GM19328 (cell line): ENCODE data around the gene PPM1H.
"Not testable (repeated sequence)": the region's sequence is repeated elsewhere in the genome, so short reads cannot be mapped to it uniquely, and the experiment has no call there.

Source experiments
- ATAC-seq: cut with Tn5 transposase; IDR thresholded peaks from one replicate; pipeline ENCODE4 v1.9.1; 2021; ENCODE audit warnings: mild to moderate bottlenecking, moderate library complexity; ENCODE audit not compliant: unreplicated experiment

PPM1H gene

GRCh38 chr12:62693376-62694050 is 241.4 kb downstream of the PPM1H start:
- no peak for ATAC-seq

GRCh38 chr12:62692884-62693283 is 242.1 kb downstream of the PPM1H start:
- ATAC-seq: no peak

GRCh38 chr12:62691309-62691708 is 243.6 kb downstream of the PPM1H start:
- ATAC-seq: no peak

DNA sequence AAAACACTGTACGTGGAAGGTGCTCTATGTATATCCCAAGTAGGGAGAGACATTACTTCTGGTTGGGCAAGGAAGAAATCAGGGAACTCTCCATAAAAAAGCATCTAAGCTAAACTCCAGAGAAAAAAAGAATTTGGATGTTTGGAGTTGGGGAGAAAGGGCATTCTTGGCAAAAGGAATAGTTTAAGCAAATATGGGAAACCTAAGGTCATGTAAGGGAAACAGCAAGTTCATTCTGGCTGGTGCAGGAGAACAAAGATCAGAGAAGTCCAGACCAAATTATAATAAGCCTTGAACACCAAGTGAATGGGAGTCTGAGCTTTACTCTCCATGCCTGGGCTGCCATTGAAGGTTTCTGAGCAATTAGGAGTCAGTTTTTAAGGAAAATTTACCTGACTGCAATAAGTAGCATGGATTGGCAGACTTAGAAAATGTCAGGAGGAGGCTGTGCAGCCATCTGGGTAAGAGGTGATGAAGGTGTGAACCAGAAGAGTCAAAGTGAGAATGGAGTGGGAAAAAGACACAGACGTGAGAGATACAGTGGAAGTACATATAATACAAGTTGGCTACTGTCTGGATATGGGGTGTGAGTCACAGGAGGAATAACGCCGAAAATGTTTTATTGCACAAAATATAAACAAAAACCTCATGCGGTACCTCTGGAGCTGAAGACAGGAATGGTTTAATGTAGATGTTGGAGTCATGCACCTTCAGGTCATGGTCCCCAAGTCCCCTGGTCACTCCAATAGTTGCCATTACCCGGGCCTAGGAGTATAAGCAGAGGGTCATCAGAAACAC is 245.7 kb downstream of the PPM1H start:
- no peak for ATAC-seq

DNA sequence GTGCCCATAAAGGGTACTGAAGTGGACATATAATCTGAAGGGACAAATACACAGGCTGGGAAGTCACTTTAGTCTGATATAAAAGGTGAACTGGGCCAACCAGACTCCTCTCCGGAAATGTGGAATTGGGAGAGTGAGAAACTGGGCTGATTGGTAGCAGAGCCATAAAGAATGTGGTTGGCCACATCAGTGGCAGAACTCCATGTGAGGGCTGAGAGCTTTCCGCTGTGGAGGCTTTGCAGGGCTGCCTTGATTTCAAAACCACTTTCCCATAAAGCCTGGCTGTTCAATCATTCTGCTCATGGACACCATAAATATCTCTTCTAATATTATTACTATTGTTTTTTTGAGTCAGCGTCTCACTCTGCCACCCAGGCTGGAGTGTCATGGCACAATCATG is 248.0 kb downstream of the PPM1H start:
- ATAC-seq: no peak

DNA sequence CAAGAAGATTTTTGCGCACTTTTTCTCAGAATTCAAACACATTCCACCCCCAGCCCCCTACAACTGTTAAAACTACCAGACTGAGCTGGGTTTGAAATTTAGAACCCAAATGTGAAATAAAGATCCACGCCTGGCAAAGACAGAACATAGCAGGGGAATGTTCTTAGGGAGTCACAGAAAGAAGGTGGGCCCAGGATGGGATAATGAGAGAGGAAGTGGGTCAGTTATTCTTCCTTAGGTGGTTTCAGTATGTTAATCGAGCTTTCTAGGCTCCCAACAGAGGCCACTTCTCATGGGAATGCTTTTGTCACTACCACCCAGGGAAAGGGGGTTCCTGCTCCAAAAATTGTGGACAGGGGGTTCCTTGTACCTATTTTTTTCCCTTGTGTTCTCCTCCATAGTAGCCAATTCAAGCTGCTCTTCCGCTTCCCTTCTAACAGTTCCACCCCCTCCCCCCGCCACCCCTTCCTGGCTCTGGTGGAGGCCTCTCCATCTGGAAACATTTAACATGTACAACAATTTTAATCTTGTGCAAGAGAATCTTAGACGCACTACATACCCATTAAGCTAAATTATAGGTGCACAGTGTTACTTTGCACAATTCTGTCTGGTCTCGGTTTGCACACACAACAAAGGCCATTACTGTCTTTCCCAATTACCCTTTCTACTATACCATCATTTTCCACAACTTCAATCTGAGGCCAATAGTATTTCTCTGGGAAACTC is 250.2 kb downstream of the PPM1H start:
- no peak for ATAC-seq

GRCh38 chr12:62683776-62684569 is 251.0 kb downstream of the PPM1H start:
- ATAC-seq: no peak

DNA sequence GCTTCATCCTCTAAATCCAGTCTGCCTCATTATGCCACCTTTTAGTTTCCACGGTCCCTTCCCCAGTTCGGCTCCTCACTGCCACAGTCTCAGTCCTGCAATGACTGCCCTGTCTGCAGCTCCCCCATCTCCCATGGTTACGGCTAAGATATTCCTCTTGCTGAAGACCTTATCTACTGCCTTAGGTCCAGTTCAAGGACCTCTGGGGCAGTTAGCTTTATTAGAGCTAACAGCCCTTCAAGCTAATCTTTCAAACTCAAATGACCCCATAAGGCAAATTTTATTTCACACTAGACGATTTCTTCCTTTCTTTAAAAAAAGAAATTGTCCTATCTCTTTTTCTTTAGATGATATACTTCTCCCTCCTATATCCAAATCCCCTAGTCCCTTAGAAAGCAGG is 253.6 kb downstream of the PPM1H start:
- no peak for ATAC-seq

- no peak for ATAC-seq
Observed at GRCh38 chr12:62679608-62680007, 255.3 kb downstream of the PPM1H start.

- ATAC-seq: no peak
Observed at GRCh38 chr12:62677355-62677754, 257.6 kb downstream of the PPM1H start.

GRCh38 chr12:62676521-62677307 is 258.2 kb downstream of the PPM1H start:
- no peak for ATAC-seq

- no peak for ATAC-seq
Observed at GRCh38 chr12:62673028-62673815, 261.7 kb downstream of the PPM1H start.

DNA sequence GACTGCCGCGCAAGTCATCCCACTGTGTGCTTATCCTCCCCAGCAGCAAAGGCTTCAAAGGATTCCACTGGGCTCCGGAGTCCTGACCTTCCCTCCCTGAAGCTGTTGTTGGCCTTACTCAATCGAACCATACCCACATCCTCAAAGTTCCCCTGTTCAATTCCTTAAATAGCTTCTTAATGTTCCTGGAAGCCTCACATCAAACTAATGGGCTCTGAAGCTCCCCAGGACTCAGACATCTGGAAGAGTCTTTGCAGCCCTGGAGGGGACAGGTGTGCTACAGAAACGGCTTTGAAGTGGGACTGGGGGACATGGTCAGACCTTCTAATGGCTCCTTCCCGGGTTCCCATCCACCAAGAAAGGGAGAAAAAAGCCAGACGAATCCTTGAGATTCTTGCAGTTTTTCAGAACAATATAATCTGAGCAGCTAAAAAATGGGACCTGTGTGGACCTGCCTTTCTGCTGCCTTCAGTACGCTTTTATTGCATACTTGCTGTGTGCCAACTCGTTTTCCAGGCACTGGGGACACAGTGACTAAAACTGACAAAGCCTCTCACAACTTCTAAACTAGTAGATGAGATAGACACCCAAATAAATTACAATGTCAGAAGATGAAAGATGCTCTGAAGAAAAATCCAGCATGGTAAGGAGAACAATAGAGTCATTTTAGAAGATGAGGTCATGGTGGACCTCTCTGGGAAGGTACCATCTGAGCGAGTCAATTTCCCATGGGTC is 263.8 kb downstream of the PPM1H start:
- ATAC-seq: no peak

DNA sequence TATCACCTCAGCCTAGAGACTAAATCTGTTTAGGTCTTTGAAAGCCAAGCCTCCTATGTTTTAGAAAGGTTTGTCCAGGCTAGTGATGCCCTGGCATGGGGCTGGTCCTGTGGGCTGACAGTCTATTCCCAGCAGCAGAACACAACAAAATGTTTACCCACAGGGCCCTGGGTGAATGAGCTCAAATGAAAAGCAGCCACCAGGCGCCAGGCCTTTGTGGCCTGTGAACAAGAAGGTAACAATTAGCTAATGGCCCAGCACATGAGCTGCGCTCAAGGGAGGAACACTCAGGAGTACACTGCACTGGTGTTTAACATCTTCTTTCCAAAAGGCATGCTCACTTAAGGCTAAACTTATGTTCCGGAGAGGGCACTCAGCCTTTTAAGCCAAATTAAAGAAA is 266.2 kb downstream of the PPM1H start:
- ATAC-seq: no peak

GRCh38 chr12:62664951-62665350 is 270.0 kb downstream of the PPM1H start:
- not testable (repeated sequence) for ATAC-seq

DNA sequence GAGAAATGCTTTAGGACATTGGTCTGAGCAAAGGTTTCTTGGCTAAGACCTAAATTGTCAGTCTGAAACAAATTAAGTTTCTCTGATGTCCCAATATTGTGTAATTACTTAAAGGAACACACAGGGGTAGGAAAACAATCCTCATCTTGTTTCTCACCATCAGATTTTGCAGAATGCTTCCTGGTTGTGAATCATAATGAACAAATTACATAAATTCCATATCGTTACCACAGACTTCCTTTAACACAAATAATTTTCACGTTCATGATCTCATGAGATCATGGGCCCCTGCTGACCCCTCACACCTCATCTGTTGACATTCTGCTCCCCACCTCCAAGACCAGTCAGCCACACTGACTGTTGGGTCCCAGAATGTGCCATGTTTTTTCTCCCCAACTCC is 274.2 kb downstream of the PPM1H start:
- no peak for ATAC-seq

- ATAC-seq: no peak
Observed at GRCh38 chr12:62659453-62660295, 275.3 kb downstream of the PPM1H start.

- no peak for ATAC-seq
Observed at GRCh38 chr12:62658910-62659309, 276.0 kb downstream of the PPM1H start.
